CD4-positive, alpha-beta memory T cell (primary cell): Measurements from ENCODE around the gene ST8SIA2. TPM values are rescaled to one million over a fixed set of nuclear protein-coding genes. Genes with fewer than 3 reads are reported as not detected.
"Not testable (repeated sequence)": the region's sequence is repeated elsewhere in the genome, so short reads cannot be mapped to it uniquely, and the experiment has no call there.

ENCODE experiments used
- CTCF ChIA-PET: fragments of 350-600 bp; sonication (Branson Sonifier 250); formaldehyde crosslinking; loops from one replicate; lab custom pipeline; 2021; ENCODE audit warnings: inconsistent platforms; ENCODE audit not compliant: partially characterized antibody; lab: Charles Lee
- POLR2A ChIA-PET: fragments of 350-600 bp; sonication (Branson Sonifier 250); formaldehyde crosslinking; loops from one replicate; lab custom pipeline; 2021; ENCODE audit not compliant: partially characterized antibody; lab: Charles Lee
- DNase-seq, 5 donors: peaks; one replicate each; pipeline versions ENCODE4 v3.0.0 to v3.0.0-alpha.2; 2020 to 2022; ENCODE audit warnings: mixed read lengths in 1 of 5
- H3K27ac ChIP-seq: one replicate; pipeline ENCODE4 v1.7.0; 2013; ENCODE audit warnings: low read depth, low read length
- H3K27me3 ChIP-seq: 2 replicates; pipeline ENCODE4 v1.7.0; 2013; ENCODE audit warnings: mild to moderate bottlenecking, low read length, moderate library complexity; ENCODE audit not compliant: insufficient read depth
- H3K36me3 ChIP-seq: 2 replicates; pipeline ENCODE4 v1.7.0; 2013; ENCODE audit warnings: mild to moderate bottlenecking, low read length, moderate library complexity; ENCODE audit not compliant: insufficient read depth
- H3K4me1 ChIP-seq: 2 replicates; pipeline ENCODE4 v1.7.0; 2013; ENCODE audit warnings: mild to moderate bottlenecking, low read length, moderate library complexity; ENCODE audit not compliant: insufficient read depth
- H3K4me3 ChIP-seq, 2 donors: one replicate each; pipeline ENCODE4 v1.7.0; 2013; ENCODE audit warnings: low read length in 2 of 2, mild to moderate bottlenecking in 1 of 2
- H3K9me3 ChIP-seq, 2 donors: one replicate each; pipeline ENCODE4 v1.7.0; 2013; ENCODE audit warnings: low read length in 2 of 2, control low read depth in 1 of 2; ENCODE audit not compliant: control insufficient read depth in 1 of 2
- H3K27ac Mint-ChIP-seq, 7 donors: one replicate each; pipeline ENCODE4 v1.8.0; 2020 to 2021; ENCODE audit warnings: mixed read lengths in 7 of 7, mild to moderate bottlenecking in 6 of 7, inconsistent platforms in 3 of 7, moderate library complexity in 3 of 7
- H3K27me3 Mint-ChIP-seq, 2 donors: one replicate each; pipeline ENCODE4 v1.8.0; 2020 to 2021; ENCODE audit warnings: mixed read lengths in 2 of 2
- H3K36me3 Mint-ChIP-seq, 2 donors: one replicate each; pipeline ENCODE4 v1.8.0; 2020 to 2021; ENCODE audit warnings: mixed read lengths in 2 of 2, inconsistent platforms in 1 of 2, mild to moderate bottlenecking in 1 of 2
- H3K4me1 Mint-ChIP-seq, 4 donors: one replicate each; pipeline ENCODE4 v1.8.0; 2020 to 2021; ENCODE audit warnings: mixed read lengths in 4 of 4, mild to moderate bottlenecking in 1 of 4
- H3K4me3 Mint-ChIP-seq, 8 donors: one replicate each; pipeline ENCODE4 v1.8.0; 2020 to 2021; ENCODE audit warnings: mixed read lengths in 8 of 8, mild to moderate bottlenecking in 7 of 8, moderate library complexity in 6 of 8, inconsistent platforms in 3 of 8
- H3K9me3 Mint-ChIP-seq, 8 donors: one replicate each; pipeline ENCODE4 v1.8.0; 2020 to 2021; ENCODE audit warnings: mixed read lengths in 8 of 8, mild to moderate bottlenecking in 5 of 8, inconsistent platforms in 3 of 8, moderate library complexity in 1 of 8
- intact Hi-C: fragments of 100-400 bp; cut with micrococcal nuclease; formaldehyde crosslinking; loops from one replicate; pipeline ENCODE4 v1.15.1; 2023
- polyA plus RNA-seq, 2 donors: library from polyadenylated mRNA; unstranded; fragments of 300-500 nt; fragmentation: Illumina TruSeq; gene quantifications; one replicate each; pipeline ENCODE4 v1.2.3, GENCODE V29; 2021
- total RNA-seq, 2 experiments: library from RNA; stranded (reverse); gene quantifications; one replicate each; pipeline ENCODE4 v1.2.3, GENCODE V29; 2021

The ST8SIA2 gene
- total and polyA plus RNA-seq, 4 experiments from 2014 or later, result not detected

- POLR2A ChIA-PET, result no interaction called here
- Histone ChIP-seq H3K9me3 (no peaks in the 10 kb centered on the region), H3K36me3 (no peaks in the 10 kb centered on the region), H3K27me3 (no peaks in the 10 kb centered on the region), H3K4me3 (no peak overlapping the region), H3K27ac (no peak overlapping the region), H3K4me1 (no peaks in the 10 kb centered on the region)
- CTCF ChIA-PET, result no interaction called here
- H3K27ac Mint-ChIP-seq, result peak overlapping the region in 1 of 7 donors; percentile 64
- peaks cover 9% of the 10 kb centered on the region in 2 donors for H3K27me3 Mint-ChIP-seq
- no peak for DNase-seq
- no peak overlapping the region for H3K4me3 Mint-ChIP-seq
- no peaks in the 10 kb centered on the region for H3K4me1 Mint-ChIP-seq
- peaks cover 0 to 1% (median 0%) of the 10 kb centered on the region in 8 donors for H3K9me3 Mint-ChIP-seq
- intact Hi-C loops, result no loop called here
- no peaks in the 10 kb centered on the region for H3K36me3 Mint-ChIP-seq
Measured at GRCh38 chr15:92466834-92467233, 73.2 kb downstream of the ST8SIA2 start.

DNA sequence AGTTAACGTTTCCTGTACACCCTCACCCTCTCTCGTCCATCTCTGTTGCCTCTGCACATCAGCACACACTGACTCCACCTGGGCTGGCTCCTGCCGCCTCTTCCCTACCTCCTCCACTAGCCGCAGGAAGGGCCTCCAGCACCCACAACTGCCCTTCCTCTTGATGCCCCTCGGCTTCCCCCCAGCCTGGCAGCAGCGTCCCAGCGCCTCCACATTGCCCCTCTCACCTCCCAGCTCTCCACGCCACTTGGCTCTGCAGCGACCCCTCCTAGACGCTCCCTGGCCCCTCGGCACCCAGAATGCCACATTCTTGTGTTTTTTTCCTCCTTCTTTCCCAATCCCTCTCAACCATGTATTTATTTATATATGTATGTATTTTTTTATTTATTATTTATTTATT, 73.6 kb downstream of the ST8SIA2 start:
- Histone ChIP-seq H3K27me3 (no peaks in the 10 kb centered on the region), H3K27ac (no peak overlapping the region), H3K4me3 (no peak overlapping the region), H3K36me3 (no peaks in the 10 kb centered on the region), H3K4me1 (no peaks in the 10 kb centered on the region), H3K9me3 (no peaks in the 10 kb centered on the region)
- no peak overlapping the region for H3K27ac Mint-ChIP-seq
- peaks cover 9% of the 10 kb centered on the region in 2 donors for H3K27me3 Mint-ChIP-seq
- intact Hi-C loops, result no loop called here
- peaks cover 0 to 1% (median 0%) of the 10 kb centered on the region in 8 donors for H3K9me3 Mint-ChIP-seq
- DNase-seq, result no peak
- H3K4me1 Mint-ChIP-seq, result no peaks in the 10 kb centered on the region
- H3K36me3 Mint-ChIP-seq, result no peaks in the 10 kb centered on the region
- ChIA-PET POLR2A (no interaction called here), CTCF (no interaction called here)
- H3K4me3 Mint-ChIP-seq, result no peak overlapping the region

DNA sequence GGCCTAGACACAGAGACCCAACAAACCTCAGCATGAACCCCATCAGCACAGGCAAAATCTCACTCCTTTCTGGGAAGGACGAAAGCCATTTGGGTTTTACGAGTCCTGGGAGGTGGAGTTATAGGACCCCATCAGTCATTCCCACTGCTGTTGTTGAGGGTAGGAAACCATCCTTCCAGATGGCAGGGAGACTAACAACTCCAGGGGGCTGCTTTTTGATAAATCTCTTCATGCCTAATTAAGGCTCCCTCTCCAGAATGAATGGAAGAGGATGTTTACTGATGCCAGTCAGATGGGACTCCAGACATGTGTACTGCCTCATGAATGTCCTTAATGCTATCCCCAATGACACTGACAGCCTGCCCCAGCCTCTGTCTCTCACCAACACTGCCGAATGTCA, 75.3 kb downstream of the ST8SIA2 start:
- Histone ChIP-seq H3K9me3 (no peaks in the 10 kb centered on the region), H3K36me3 (no peaks in the 10 kb centered on the region), H3K27me3 (no peaks in the 10 kb centered on the region), H3K4me1 (no peaks in the 10 kb centered on the region), H3K27ac (no peak overlapping the region), H3K4me3 (no peak overlapping the region)
- Mint-ChIP-seq H3K4me3 (no peak overlapping the region), H3K27me3 (peaks cover 9% of the 10 kb centered on the region in 2 donors), H3K27ac (no peak overlapping the region), H3K4me1 (no peaks in the 10 kb centered on the region), H3K36me3 (no peaks in the 10 kb centered on the region), H3K9me3 (peaks cover 0 to 1% (median 0%) of the 10 kb centered on the region in 8 donors)
- intact Hi-C loops, result no loop called here
- CTCF ChIA-PET, result interaction anchor here (0.6 kb wide), 1 partner anchor 46 kb away, joined by 3 read pairs; no protein-coding TSS in a partner anchor
- no peak for DNase-seq
- POLR2A ChIA-PET, result no interaction called here

- no peak overlapping the region for H3K27ac ChIP-seq
- no peaks in the 10 kb centered on the region for H3K4me1 ChIP-seq
- H3K4me3 ChIP-seq, result no peak overlapping the region
- intact Hi-C loops, result no loop called here
- H3K36me3 ChIP-seq, result no peaks in the 10 kb centered on the region
- Mint-ChIP-seq H3K27me3 (peaks cover 10 to 11% of the 10 kb centered on the region in 2 donors), H3K36me3 (no peaks in the 10 kb centered on the region), H3K27ac (no peak overlapping the region), H3K9me3 (no peaks in the 10 kb centered on the region), H3K4me1 (no peaks in the 10 kb centered on the region), H3K4me3 (no peak overlapping the region)
- POLR2A ChIA-PET, result interaction anchor here (0.6 kb wide), 1 partner anchor 1484 kb away, joined by 3 read pairs; no protein-coding TSS in a partner anchor
- no peaks in the 10 kb centered on the region for H3K9me3 ChIP-seq
- no peaks in the 10 kb centered on the region for H3K27me3 ChIP-seq
- CTCF ChIA-PET, result no interaction called here
- no peak for DNase-seq
Measured at GRCh38 chr15:92471288-92471687, 77.6 kb downstream of the ST8SIA2 start.

- H3K36me3 Mint-ChIP-seq, result no peaks in the 10 kb centered on the region
Measured at GRCh38 chr15:92473756-92474155, 80.1 kb downstream of the ST8SIA2 start.

DNA sequence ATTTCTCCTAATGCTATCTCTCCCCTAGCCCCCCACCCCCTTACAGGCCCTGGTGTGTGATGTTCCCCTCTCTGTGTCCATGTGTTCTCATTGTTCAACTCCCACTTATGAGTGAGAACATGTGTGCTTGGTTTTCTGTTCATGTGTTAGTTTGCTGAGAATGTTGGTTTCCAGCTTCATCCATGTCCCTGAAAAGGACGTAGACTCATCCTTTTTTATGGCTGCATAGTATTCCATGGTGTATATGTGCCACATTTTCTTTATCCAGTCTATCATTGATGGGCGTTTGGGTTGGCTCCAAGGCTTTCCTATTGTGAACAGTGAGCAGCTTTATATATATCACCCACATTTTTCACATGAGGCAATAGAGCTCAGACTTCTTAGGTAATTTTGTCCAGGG, 86.0 kb downstream of the ST8SIA2 start:
- H3K4me3 Mint-ChIP-seq, H3K36me3 ChIP-seq, H3K27me3 ChIP-seq, H3K4me3 ChIP-seq, H3K36me3 Mint-ChIP-seq, H3K27ac Mint-ChIP-seq, POLR2A ChIA-PET, H3K9me3 Mint-ChIP-seq, CTCF ChIA-PET, DNase-seq, H3K27ac ChIP-seq, intact Hi-C loops, H3K9me3 ChIP-seq, H3K4me1 Mint-ChIP-seq, H3K4me1 ChIP-seq: not testable (repeated sequence)
- peaks cover 4 to 24% of the 10 kb centered on the region in 2 donors for H3K27me3 Mint-ChIP-seq

More at GRCh38 chr15:92473756-92474155, 80.1 kb downstream of the ST8SIA2 start:
- no peak overlapping the region for H3K4me3 ChIP-seq
- no peak for DNase-seq
- Mint-ChIP-seq H3K9me3 (peaks cover 0 to 1% (median 0%) of the 10 kb centered on the region in 8 donors), H3K4me1 (no peaks in the 10 kb centered on the region), H3K4me3 (no peak overlapping the region), H3K27me3 (peaks cover 4 to 7% of the 10 kb centered on the region in 2 donors), H3K27ac (no peak overlapping the region)
- intact Hi-C loops, result no loop called here
- H3K9me3 ChIP-seq, result no peaks in the 10 kb centered on the region
- H3K27ac ChIP-seq, result no peak overlapping the region
- ChIA-PET POLR2A (no interaction called here), CTCF (no interaction called here)
- H3K27me3 ChIP-seq, result no peaks in the 10 kb centered on the region
- no peaks in the 10 kb centered on the region for H3K4me1 ChIP-seq
- no peaks in the 10 kb centered on the region for H3K36me3 ChIP-seq

GRCh38 chr15:92480361-92480760, 86.7 kb downstream of the ST8SIA2 start:
- peaks cover 4 to 23% of the 10 kb centered on the region in 2 donors for H3K27me3 Mint-ChIP-seq
- intact Hi-C loops, result no loop called here
- ChIA-PET CTCF (no interaction called here), POLR2A (no interaction called here)
- H3K36me3 Mint-ChIP-seq, result no peaks in the 10 kb centered on the region
- H3K4me1 ChIP-seq, result no peaks in the 10 kb centered on the region
- H3K27me3 ChIP-seq, result no peaks in the 10 kb centered on the region
- no peaks in the 10 kb centered on the region for H3K36me3 ChIP-seq
- no peaks in the 10 kb centered on the region for H3K4me1 Mint-ChIP-seq
- no peak overlapping the region for H3K27ac ChIP-seq
- peaks cover 0 to 5% (median 1%) of the 10 kb centered on the region in 8 donors for H3K9me3 Mint-ChIP-seq
- DNase-seq, result no peak
- H3K4me3 ChIP-seq, result no peak overlapping the region
- no peak overlapping the region for H3K27ac Mint-ChIP-seq
- no peaks in the 10 kb centered on the region for H3K9me3 ChIP-seq
- no peak overlapping the region for H3K4me3 Mint-ChIP-seq

GRCh38 chr15:92485441-92485840, 91.8 kb downstream of the ST8SIA2 start:
- intact Hi-C loops, result no loop called here
- Histone ChIP-seq H3K4me1 (no peaks in the 10 kb centered on the region), H3K4me3 (no peak overlapping the region), H3K27ac (no peak overlapping the region), H3K9me3 (peaks cover 0 to 6% of the 10 kb centered on the region in 2 donors), H3K36me3 (no peaks in the 10 kb centered on the region), H3K27me3 (no peaks in the 10 kb centered on the region)
- no peak for DNase-seq
- no peak overlapping the region for H3K27ac Mint-ChIP-seq
- peaks cover 0 to 29% (median 12%) of the 10 kb centered on the region in 8 donors for H3K9me3 Mint-ChIP-seq
- peaks cover 0 to 11% of the 10 kb centered on the region in 2 donors for H3K27me3 Mint-ChIP-seq
- H3K36me3 Mint-ChIP-seq, result no peaks in the 10 kb centered on the region
- H3K4me3 Mint-ChIP-seq, result no peak overlapping the region
- ChIA-PET POLR2A (no interaction called here), CTCF (no interaction called here)
- H3K4me1 Mint-ChIP-seq, result no peaks in the 10 kb centered on the region
